Activated CD4-positive, alpha-beta T cell treated with anti-CD3 and anti-CD28 coated beads for 24 hours (primary cell): ENCODE results near the gene CTU1.
"Not testable (repeated sequence)": the region's sequence is repeated elsewhere in the genome, so short reads cannot be mapped to it uniquely, and the experiment has no call there.

ENCODE experiments used
- DNase-seq, 2 donors: peaks; one replicate each; pipeline ENCODE4 v3.0.0-alpha.2; 2020; ENCODE audit warnings: low read depth in 2 of 2

CTU1 gene

DNA sequence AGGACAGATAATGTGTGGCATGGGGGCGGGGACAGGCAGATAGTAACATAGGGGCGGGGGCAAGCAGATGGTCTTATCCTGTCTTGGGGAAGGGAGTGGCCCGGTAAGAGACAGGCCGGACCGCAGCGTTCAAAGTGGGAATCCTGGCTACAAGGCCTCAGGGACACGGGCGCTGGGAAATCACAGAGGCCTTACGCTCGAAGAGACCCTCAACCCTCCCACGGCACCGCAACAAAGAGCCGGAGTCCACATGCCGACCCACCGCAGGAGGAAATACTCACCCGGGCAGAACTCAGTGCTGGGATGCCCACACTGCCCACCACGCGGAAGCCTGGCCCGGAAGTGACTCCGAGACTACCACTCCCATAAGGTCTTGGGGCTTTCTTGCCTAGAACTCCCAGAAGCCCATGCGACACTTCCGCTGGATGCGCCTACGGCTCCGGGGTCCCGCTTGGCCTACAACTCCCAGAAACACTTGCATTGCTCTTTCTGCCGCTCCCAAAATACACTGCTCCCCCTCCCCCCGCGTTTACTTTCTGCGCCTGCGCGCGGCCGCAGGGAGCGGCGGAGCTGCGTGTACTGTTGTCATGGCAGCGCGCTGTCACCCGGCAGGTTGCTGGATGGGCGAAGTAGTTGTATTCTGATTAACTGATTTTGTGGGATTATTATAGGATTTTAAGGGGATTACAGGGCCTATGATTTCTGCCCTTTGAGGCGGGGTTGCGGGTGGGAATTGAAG lies at the start of gene CTU1:
Gene CTU1, minus strand, starts transcription at position 344 of the 739 bp plus-strand sequence. CDS start 3,840 bp downstream, outside the sequence.
- DNase-seq, result peak; percentile 95 to 97

DNA sequence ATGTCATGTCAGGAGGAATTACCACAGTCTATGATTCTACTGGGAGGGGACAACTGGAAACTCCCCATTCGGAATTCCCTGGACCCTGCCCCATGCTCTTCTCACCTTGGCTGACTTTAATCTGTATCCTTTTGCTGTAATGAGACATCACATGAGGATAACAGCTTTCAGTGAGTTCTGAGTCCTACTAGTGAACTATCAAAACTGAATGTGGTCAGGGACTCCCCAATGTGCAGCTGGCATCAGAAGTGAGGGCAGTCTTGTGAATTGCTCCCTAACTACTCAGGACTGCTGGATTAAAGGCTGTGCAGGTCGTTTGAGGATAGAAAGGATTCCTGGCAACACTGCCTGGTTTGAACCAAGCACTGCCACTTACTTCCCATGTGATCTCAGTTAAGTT lies 49.1 kb upstream of the CTU1 start:
- DNase-seq, result no peak

DNA sequence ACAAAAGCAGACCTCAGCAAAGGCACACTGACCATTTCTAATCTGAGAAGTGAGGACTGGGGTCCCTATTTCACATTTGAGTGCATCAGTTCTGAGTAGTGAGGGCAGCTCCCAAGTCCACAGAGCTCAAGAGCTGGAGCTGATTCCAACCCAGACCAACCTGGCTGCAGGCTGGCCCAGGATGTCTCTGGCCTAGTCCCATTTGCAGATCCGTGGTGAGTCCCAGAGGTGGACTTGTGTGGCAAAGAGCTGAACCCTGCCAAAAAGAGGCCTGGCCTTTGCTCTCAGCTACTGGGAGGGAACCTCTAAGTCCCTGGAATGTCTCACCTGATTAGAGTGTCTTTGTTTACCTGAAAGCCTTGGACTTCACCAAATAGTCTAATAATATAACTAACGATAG lies 48.5 kb upstream of the CTU1 start:
- no peak for DNase-seq

DNA sequence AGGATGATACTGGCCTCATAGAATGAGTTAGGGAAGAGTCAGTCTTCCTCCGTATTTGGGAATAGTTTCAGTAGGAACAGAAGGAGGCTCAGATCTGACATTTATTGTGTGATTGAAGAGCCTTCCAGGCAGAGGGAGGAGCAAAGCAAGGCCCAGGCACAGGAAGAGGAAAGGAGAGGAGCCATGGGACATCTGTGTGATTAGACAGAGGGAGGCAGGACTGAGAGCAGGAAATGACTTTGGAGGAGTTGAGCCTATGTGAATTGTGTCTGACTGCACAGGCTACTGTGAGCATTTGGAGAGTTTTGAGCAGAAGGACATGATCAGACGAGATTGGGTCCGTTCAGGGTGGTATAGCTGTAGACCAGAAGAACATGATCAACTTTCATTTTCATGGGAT lies 42.4 kb upstream of the CTU1 start:
- DNase-seq, result no peak

DNA sequence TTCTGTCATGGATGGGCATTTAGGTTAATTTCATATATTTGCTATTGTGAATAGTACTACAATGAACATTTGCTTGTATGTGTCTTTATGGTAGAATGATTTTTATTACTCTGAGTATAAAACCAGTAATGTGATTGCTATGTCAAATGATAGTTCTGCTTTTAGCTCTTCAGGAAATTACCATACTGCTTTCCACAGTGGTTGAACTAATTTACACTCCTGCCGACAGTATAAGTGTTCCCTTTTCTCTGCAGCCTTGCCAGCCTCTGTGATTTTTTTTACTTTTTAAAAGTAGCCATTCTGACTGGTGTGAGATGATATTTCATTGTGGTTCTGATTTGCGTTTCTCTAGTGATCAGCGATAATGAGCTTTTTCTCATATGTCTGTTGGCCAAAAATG lies 40.4 kb upstream of the CTU1 start:
- DNase-seq, result no peak

DNA sequence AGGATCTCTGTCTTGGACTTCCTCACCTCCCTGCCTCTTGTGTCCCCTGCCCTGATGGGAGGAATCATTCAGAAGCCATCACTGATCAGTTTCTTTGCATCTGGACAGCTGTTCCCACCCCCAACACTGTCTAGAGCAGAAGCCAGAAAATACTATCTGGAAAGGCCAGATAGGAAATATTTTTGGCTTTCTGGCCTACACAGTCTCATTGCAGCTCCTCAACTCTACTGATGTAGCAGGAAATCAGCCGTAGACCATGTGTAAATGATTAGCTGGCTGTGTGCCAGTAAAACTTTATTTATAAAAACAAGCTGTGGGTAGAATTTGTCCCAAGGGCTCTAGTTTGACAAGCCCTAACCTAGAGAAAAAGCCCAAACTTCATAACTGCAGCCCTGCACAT lies 39.5 kb upstream of the CTU1 start:
- no peak for DNase-seq

DNA sequence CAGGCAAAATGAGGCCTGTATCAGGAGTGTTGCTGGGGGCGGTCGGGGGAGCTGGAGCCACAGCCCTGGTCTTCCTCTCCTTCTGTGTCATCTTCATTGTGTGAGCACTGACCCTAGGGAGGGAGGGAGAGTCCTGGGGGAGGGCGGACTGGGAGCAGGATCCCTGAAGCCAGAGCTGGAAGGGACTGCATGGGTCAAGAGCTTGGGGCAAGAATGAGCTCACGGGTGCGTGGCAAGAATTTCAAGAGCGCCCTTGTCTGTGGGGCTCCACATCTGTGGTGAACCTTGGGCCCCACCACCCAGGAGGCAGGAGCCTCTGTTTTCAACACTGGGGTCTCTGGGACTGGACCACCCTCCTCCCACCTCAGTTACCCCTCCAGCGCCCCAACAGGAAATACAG lies 38.5 kb upstream of the CTU1 start:
- no peak for DNase-seq

DNA sequence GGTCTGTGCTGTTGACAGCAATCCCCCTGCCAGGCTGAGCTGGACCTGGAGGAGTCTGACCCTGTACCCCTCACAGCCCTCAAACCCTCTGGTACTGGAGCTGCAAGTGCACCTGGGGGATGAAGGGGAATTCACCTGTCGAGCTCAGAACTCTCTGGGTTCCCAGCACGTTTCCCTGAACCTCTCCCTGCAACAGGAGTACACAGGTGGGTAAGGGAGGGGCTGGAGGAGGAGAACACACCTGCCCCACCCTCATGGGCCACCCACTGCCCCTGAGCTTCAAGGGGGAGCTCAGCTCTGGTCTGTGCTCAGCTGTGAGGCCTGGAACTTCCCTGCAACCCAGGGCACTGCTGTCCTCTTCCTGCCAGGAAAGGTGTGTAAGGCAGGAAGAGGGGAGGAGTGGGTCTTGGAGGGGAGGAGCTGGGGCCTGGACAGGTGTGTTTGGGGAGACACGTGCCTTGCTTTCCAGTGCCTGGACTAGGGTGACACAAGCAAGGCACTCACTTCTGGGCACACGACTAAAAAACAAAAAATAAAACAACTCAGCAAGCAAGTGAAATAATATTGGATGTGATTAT lies 37.8 kb upstream of the CTU1 start:
- DNase-seq, result no peak

DNA sequence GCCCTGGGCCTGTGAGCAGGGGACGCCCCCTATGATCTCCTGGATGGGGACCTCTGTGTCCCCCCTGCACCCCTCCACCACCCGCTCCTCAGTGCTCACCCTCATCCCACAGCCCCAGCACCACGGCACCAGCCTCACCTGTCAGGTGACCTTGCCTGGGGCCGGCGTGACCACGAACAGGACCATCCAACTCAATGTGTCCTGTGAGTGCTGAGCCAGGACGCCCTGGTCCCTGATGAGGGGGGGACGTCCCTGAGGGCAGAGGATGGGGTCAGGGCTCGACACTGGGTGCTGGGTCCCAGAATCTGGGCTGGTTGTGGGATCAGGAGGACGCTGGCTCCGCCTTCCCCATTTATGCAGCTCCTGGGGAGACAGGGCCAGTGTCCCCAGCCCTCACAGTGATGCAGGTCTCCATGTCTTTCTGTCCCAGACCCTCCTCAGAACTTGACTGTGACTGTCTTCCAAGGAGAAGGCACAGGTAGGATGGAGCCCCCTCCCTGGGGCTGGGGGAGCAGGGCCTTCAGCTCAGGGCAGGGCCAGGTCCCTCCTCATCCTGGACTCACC lies 36.4 kb upstream of the CTU1 start:
- DNase-seq, result no peak

DNA sequence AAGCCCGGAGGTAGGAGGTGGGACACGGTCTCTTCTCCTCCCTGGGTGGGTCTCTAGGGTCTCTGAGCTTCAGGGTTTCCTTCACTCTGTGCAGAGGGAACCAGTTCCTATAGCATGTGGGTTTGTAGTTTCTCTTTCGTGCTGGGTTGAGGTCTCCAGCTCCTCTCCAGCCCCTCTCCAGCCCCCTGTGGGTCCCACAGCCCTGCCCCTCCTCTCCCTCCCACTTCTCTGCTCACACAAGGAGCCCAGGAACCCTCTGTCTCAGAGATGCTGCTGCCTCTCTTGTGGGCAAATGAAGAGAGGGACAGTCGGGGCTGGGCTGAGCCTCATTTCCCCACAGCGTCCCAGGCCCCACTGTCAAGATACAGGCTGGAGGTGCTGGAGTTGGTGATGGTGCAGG lies 35.3 kb upstream of the CTU1 start:
- DNase-seq, result no peak

DNA sequence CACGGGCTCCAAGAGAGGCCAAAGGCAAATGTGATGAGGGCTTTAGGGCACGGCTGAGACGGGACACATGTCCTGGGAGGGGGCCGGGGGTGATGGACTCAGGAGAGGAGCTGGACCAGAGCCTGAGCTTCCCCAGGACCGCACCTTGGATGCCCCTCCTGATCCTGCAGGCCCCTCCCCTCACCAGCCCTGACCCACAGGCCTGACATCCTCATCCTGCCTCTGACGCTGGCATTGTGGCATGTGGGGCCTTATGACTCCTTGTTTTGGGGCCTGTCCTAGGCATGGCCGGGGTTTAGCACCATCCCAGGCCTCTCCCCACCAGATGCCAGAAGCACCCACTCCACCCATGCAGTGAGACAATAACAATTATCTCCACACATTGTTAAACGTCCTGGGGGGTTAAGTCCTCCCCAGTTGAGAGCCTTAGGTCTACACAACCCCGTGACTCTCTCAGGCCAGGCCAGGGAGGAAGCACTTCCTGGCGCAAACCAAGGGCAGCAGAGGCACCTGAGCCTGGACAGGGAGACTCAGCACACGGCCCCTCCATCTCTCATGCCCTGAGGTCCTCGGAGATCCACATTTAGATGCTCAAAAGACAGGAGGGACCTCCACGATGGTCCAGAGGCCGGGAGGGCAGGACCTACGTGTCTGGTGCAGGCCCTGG lies 34.7 kb upstream of the CTU1 start:
- not testable (repeated sequence) for DNase-seq

DNA sequence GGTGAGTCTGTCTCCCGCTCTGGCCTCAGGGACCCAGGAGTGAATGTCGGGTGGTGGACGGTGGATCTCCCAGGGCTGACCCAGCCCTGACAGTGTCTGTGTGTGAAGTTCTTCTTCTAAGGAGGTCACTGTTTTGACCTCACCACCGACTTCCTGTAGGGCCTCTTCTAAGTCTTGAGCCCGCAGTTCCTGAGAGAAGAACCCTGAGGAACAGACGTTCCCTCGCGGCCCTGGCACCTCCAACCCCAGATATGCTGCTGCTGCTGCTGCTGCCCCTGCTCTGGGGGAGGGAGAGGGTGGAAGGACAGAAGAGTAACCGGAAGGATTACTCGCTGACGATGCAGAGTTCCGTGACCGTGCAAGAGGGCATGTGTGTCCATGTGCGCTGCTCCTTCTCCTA lies 33.9 kb upstream of the CTU1 start, which contains the start of gene SIGLEC7:
Gene SIGLEC7, plus strand, starts transcription at position 183 of the 400 bp plus-strand sequence. Its CDS starts 69 bp downstream, at position 252.
- no peak for DNase-seq

DNA sequence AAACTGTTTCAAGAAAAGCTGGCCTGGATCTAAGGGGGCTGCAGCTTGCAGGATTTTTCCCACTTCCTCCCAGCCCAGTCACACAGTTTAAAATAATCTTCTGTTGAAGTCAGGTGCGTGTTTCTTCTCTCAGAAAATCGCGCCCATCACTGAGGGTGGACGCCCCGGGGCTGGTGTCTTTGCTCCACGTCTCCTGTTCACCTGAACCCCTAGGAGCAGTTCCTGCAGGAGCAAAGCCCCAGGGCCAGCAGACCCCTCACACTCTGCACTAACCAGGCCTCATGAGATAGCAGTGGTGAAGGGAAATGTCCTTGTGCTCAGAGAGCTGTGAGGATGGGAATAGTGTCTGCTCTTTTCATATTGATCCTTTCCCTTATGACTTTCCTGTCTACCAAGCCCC lies 33.0 kb upstream of the CTU1 start:
- no peak for DNase-seq

DNA sequence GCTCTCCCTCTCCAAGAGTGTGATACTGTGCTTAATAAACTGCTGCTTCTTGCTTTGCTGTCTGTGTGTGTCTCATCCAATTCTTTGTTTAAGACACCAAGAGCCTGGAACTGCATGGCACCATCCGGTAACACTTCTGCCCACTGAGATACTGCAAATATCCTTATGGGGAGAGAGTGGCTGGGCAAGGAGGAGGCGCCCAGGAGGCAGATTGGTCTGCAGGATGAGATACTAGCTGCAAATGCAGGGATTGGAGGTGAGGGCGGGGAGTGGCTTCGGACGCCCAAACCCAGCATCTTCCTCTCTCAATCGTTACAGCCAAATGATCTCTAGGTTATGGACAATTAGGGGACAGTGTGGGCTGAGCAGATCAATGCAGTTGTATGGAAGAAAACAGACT lies 32.2 kb upstream of the CTU1 start:
- no peak for DNase-seq

DNA sequence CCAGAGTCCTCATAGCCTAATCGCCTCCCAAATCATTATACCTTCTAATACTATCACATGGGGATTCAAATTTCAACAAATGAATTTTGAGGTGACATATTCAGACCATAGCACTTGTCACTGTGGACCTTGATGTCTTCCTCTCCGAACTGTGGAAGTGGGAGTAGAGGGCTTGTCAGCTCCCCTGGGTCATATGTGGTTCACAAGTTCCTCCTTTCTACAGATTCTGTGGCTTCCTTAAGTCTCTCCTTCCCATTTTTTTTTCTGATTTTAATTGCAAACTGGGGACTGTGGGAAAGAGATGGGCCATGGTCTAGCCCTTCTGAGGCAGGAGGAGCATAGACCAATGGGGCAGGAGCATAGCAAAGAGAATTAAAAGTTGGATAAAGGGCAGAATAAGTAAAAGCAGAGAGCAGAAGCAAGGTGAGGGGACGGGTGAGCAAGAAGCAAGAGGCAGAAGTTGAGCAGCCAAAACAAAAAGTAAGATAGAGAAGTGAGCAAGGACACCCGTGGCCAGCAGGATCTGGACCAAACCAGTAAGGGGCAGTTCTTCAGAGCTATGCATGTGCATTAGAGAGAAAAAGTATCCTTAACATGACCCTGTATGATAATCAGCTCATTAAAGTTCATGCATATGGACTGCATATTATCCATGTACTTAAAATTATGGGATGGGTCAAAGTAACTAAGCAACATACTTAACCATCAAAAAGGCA lies 31.2 kb upstream of the CTU1 start:
- DNase-seq, result no peak

DNA sequence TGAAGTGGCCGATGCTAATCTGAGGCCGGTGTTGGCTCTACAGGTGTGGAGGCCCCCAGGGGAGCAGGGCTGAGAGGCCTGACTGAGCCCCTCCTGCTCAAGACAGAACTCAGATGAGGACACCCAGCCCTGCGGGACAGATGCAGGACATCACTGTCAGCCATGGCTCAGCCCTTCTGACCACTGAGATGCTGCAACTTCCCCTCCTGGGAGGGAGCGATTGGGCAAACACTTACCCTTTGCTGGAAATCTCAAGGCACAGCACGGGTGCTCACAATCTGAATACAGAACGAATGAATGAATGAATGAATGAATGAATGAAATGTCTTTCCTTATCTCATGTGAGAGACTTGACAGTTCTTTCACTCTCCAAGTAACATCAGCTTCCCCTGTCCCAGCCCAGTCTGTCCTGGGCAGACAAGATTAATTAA lies 30.4 kb upstream of the CTU1 start:
- no peak for DNase-seq

DNA sequence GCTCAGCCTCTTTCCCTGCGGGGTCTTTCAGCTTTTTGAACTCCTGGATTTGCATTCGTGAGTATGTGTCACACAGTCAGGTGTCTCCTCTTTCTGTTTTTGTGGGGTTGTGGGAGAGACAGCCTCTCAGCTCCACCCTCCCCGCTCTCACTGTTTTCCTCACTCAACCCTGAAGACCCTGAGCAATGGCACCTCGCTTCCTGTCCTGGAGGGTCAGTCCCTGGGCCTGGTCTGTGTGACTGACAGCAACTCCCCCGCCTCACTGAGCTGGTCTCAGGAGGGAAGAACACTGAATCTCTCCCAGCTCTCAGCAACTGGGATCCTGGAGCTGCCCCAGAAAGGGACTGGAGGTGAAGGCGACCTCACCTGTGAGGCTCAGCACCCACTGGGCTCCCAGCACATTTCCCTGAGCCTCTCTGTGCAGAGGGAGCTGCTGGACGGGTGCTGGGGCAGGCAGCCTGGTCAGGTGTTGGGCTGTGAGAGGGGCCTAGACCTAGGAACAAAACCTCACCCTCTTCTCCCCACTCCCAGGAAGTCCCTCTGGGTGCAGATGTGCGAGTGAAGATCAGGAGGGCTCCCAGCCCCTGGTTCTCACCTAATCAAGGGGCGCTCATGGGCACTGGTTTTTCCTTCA lies 29.7 kb upstream of the CTU1 start:
- no peak for DNase-seq

DNA sequence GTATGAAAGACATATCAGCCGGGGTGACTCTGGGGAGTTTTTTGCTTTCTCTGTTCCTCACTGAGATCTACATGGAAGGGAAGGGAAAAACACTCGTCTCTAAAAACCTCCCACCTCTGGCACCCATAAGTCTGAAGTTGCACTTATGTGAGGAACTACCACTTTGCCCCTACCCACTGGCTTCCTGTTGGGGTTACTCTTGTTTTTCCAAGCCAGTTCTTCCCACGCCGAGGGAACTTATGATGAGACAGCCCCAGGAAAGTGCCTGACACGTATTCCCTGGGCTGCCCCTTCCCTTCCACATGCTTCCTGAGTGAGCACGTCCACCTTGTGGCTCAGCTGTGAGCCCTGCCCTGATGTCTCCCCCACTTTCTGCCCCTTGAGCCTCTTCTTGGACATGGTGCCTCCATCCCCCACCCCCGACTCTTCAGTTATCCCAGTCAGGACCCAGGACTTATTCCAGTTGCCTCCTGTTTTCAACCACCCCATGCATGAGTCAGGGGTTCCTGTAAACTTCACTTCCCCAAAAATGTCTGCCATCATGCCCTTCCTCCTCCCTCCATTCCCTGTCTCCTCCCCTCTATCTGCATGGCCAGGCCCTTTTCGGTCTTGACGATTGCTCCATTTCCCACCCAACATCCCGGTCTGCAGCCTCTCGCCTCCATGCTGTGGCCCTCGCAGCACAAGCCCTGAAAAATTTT lies 28.8 kb upstream of the CTU1 start:
- no peak for DNase-seq

DNA sequence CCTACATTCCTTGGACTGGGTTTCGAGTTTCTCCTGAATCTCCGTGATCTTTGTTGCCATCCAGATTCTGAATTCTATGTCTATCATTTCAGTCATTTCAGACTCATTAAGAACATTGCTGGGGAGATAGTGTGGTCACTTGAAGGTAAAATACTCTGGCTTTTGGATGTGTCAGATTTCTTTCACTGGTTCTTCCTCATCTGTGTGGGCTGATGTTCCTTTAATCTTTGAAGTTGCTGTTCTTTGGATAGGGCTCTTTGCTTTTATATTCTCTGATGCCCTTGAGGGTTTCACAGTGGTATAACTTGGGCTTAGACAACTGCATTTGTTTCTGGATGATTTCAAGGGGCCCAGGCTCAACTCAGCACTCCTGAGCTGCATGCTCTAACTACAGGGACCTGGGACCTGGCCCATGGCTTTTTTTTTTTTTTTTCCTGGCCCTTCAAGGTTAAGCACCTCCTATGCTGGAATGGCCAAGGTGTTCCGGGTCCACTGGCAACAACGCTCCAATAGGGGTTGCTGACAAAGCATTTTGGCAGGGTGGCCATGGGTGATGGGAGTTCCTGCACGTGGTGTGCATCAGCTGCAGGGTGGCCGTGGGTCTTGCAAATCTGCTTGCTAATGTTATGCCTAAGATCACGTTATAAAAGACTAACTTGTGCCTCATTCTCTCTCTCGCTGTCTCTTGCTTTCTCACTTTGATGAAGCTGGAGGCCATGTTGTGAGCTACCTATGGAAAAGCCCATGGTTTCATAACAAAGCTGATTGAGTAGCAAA lies 28.0 kb upstream of the CTU1 start:
- no peak for DNase-seq

DNA sequence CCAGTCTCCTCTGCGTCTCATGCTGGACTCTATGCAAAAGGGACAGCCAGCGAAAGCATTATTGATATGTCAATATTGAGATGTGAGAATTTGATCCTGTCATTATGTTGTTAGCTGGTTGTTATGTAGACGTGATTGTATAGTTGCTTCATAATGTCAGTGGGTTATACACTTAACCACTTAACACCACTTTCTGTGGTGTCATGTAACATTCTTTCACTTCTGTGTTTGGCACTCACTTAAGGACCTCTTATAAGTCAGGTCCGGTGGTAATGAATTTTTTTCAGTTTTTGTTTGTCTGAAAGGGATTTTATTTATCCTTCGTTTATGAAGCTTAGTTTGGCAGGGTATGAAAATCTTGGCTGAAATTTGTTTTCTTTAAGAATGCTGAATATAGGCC lies 26.8 kb upstream of the CTU1 start:
- no peak for DNase-seq
